Renal cortical epithelial cell (primary cell): ENCODE measurements around the gene OLFM3. TPM values are rescaled to one million over a fixed set of nuclear protein-coding genes. Genes with fewer than 3 reads are reported as not detected.

Source experiments
- DNase-seq: peaks from one replicate; pipeline ENCODE4 v3.0.0-alpha.2; 2011; ENCODE audit warnings: low read depth
- total RNA-seq: library from RNA; depleted of rRNA; stranded (reverse); fragments of >200 nt; gene quantifications from 2 replicates; pipeline ENCODE4 v1.2.3, GENCODE V29; 2014

Gene OLFM3
- total RNA-seq, 1 donor from 2014 or later: not detected

- no peak for DNase-seq
Observed at GRCh38 chr1:101943237-101943636, 53.5 kb downstream of the OLFM3 start.

- no peak for DNase-seq
Observed at GRCh38 chr1:101942516-101943193, 54.1 kb downstream of the OLFM3 start.

- no peak for DNase-seq
Observed at GRCh38 chr1:101938681-101939080, 58.0 kb downstream of the OLFM3 start.

- DNase-seq: no peak
Observed at GRCh38 chr1:101929343-101929742, 67.4 kb downstream of the OLFM3 start.

DNA sequence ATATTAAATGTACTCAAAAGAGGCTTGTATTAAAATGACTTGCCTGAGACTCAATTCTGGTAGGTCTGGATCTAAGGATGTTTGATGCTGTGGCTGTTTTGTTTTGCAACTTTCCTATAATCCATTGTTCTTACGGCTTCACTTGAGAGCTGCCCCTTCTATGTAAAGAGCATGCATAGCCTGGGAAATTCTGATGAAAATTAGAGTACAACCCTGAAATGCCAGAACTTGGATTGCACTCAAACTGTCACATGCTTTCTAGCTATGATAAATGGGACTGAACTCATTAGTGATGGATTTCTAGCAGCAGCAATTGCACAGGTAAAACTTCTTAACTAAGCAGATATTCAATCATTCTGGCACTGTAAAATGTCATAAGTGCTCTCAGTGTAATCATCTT is 67.9 kb downstream of the OLFM3 start:
- DNase-seq: no peak

DNA sequence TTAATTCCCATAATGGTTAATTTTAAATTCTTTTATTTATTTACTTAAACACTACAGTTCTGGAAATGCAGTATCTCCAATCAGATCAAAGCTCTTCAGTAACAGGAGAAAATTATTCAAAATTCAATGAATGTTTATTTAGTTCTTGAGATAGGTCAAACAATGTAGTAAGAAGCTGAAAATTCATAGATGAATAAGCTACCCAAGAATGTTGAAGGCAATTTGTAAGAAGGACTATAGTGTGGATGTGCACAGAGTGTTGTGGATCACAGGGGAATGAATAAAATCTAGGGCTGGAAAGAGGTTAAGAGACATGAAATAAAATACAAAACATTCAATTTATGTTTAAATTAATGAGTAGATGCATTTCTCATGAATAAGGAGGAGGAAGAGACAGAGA is 72.0 kb downstream of the OLFM3 start:
- DNase-seq: no peak

GRCh38 chr1:101920577-101920976 is 76.1 kb downstream of the OLFM3 start:
- no peak for DNase-seq

- no peak for DNase-seq
Observed at GRCh38 chr1:101918277-101918676, 78.4 kb downstream of the OLFM3 start.

DNA sequence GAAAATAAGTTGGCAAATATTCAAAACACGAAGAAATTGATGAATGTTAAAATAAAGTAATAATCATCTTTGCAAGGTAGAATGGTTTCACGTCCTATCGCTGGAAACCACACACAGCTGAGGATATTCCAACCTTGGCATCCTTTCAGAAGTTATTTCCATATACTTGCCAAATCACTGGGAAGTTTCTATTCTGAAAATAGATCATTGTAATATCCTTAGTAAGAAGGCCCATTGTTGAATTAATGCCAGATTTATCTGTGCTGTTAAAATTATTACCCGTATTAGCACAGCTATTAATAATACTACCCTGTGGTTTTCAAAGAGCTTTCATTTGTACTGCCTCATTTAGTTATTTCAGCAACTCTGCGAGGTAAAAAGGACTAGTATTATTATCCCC is 81.1 kb downstream of the OLFM3 start:
- DNase-seq: no peak

- DNase-seq: no peak
Observed at GRCh38 chr1:101914473-101915242, 82.1 kb downstream of the OLFM3 start.

DNA sequence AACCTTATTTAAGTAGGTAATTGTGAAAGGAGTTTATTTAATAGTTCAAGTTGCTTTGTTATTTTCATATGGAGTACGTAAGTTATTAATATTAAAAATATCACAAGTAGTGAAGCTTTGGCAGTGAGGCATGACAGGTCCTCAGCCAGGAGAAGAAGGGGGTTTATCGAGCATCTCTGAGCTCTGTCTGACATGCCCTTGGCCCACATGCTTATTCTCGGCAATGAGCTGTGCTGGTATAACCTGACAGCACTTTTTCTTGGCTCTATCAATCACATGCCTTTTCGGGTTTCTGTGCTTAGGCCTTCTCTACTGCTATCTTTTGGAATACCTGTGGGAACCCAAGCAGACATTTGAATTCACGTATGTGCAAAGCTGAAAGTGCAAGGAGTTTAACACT is 84.8 kb downstream of the OLFM3 start:
- DNase-seq: no peak

DNA sequence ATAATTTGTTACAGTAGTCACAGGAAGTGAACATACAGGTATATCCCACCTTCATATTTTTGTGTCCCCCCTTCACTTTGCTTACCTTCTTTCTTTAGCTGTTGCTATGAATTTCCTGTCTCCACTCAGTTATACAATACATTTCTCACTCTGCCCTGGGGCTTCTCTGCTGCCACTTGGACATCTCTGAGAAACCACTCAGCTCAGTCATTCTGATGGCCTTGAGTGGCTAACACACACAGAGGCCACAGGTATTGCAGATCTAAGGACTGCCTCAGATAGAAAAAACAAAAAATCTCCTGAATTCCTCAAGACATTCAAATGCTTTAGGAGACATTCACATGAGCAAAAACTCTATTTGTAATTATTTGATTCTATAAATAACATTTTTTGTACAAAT is 87.7 kb downstream of the OLFM3 start:
- DNase-seq: no peak

DNA sequence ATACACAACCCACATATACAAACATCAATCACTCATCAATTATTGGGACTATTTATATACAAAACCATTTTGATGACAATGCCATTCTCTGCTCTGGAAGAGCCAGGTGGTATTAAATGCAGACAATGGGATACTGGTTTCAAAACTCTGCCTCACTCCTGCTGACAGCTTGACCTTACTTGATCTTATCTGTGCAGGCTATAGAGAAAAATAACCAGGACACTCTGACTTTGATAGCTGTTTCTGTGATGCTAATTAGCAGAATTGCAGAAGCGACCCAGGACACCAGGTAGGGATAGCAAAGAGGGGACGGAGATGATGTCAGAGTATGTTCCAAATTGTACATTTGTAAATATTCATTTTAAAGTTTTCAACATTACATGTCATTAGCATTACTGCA is 89.5 kb downstream of the OLFM3 start:
- no peak for DNase-seq

DNA sequence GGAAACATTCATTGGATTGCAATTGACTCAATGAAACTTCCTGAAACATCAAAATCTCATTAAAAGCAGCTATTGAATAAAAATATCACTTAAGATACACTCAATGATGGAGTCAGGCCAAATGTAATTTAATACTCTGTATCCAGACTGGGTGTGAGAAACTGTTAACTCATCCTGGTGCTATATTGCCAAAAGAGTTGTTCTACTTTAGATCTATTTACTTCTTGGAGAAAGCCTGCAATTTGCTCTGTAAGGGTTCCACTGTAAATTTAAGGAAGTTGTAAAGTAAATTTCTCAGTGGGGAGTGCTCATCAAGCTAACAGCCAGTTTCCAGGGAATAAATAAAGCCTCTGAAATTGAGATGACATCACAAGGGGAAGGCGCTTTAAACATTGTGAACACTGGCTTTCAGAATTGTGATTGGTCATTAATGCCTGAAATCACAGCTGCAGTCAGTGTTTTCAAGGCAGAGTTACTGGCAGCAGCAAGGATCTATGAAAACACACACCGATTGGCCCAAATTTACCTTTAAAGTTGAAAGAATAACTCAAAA is 91.4 kb downstream of the OLFM3 start:
- no peak for DNase-seq

GRCh38 chr1:101902199-101902598 is 94.5 kb downstream of the OLFM3 start:
- DNase-seq: no peak

DNA sequence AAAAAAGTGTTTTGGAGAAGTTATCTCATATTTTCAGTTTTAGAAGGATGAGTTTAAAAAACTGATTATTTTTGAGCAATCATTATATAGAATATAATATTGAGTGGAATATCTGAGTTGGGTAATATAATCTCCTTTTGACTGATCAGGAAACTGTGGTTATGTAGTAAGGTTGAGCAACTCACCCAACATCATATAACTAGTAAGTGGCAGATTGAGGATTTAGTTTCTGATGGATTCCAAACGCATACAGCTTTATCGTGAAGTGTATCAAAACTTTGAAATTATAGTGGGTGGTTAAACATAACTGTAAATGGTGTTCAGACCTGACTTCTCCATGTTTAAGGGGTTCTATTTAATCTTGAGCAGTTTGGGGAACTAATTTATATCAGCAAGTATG is 98.6 kb downstream of the OLFM3 start:
- DNase-seq: no peak

- no peak for DNase-seq
Observed at GRCh38 chr1:101884621-101885020, 112.1 kb downstream of the OLFM3 start.

- no peak for DNase-seq
Observed at GRCh38 chr1:101875891-101876290, 120.8 kb downstream of the OLFM3 start.

DNA sequence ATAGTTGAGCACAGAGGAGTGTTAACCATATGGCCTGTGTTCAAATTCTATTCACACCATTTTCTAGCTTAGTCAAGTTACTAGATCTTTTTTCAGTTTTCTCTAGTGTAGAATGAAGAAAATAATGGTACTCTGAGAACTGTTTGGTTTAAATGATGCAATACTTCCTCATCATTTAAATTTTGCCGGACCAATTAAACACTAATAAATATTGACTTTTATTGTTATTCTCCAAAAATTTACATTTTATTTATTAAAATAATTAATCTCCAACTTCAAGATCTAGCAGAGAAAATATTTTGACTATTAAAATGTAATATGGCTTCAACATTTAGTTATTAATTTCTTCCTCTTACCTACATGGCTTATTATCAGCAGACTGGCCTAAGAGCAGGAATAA is 123.1 kb downstream of the OLFM3 start:
- no peak for DNase-seq

- no peak for DNase-seq
Observed at GRCh38 chr1:101859941-101860340, 136.8 kb downstream of the OLFM3 start.

DNA sequence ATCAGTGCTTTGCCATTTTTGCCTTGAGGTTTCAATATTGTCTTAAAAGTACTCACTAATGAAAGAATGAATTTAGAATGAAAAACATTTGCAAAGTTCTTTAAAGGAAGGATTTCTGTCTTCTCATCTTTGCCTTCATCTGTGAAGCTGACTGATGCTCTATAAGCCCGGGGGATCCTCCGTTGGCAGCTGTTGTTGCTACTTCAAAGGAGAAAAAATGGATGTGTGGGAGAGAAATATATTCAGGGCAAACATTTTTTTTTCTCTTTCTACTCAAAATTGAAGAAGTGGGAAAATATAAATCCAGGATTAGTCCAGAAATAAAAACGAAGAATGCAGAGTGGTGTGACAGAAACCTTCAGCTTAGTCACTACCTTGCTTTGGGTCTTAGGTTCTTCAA is 142.5 kb downstream of the OLFM3 start:
- DNase-seq: no peak

DNA sequence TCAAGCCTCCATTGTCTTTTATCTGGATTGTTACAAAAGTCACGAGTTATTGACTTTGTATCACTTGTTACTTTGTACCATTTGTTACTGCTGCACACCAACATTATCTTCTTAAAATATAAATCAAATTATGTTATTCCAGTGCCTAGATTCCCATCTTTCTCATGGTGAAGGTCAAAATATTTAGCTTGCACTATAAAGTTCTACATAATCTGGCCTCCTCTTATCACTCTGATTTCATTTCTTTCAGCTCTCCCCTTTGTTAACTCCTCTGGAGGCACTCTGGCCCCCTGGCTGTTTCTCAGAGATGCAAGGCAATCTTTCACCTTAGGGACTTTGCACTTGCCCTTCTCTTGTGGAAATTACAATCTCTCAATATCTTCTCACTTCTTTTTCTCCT is 143.8 kb downstream of the OLFM3 start:
- no peak for DNase-seq

DNA sequence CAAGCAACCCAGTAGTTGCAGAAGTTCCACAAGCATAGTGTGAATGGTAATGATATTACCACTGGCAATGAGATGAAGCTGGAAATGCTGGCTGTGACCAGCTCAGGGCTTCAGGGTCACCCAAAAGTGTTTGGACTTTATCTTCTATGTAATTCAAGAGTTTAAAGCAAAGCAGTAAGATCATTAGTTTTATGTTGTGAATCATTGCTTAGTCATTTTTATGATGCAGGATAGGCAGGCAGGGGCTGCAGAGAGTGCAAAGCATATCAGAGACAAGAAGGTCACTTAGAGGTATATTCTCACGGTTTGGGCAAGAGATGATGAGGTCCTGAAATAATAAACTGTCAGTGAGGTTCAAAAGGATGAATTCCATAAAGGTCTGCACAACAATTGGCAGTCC is 147.4 kb downstream of the OLFM3 start:
- no peak for DNase-seq
